SK-N-SH treated with all-trans-retinoic acid at 6 μM for 48 hours (cell line): ENCODE data around the gene SYNGR3.

Experiments
- ATAC-seq: fragments of 200-7000 bp; cut with Tn5 transposase; 3 replicates; pipeline ENCODE4 v1.9.1; 2020; ENCODE audit warnings: mild to moderate bottlenecking, moderate library complexity
- ARNTL ChIP-seq: fragments of 450-650 bp; formaldehyde crosslinking; IDR thresholded peaks from 2 replicates; pipeline ENCODE4 v1.5.0; 2020; ENCODE audit warnings: low read depth, mild to moderate bottlenecking, moderate library complexity, borderline replicate concordance
- BACH2 ChIP-seq: fragments of 250-450 bp; sonication (Bioruptor Pico); IDR thresholded peaks from 2 replicates; pipeline ENCODE4 v1.9.0; 2021; ENCODE audit warnings: mild to moderate bottlenecking, borderline replicate concordance
- CREB5 ChIP-seq: fragments of 250-450 bp; sonication (Bioruptor Pico); IDR thresholded peaks from 2 replicates; pipeline ENCODE4 v1.5.1; 2020; ENCODE audit warnings: low read depth, mild to moderate bottlenecking, moderate library complexity
- CSDC2 ChIP-seq: fragments of 250-450 bp; sonication (Bioruptor Pico); IDR thresholded peaks from 2 replicates; pipeline ENCODE4 v1.5.0; 2020; ENCODE audit warnings: mild to moderate bottlenecking, moderate library complexity
- CSRNP3 ChIP-seq: fragments of 250-450 bp; sonication (Bioruptor Pico); IDR thresholded peaks from 2 replicates; pipeline ENCODE4 v1.5.1; 2021; ENCODE audit warnings: mild to moderate bottlenecking, moderate library complexity
- ESRRG ChIP-seq: fragments of 250-450 bp; sonication (Bioruptor Pico); IDR thresholded peaks from 2 replicates; pipeline ENCODE4 v1.6.1; 2021; ENCODE audit warnings: mild to moderate bottlenecking
- GLIS3 ChIP-seq: fragments of 250-450 bp; sonication (Bioruptor Pico); IDR thresholded peaks from 2 replicates; pipeline ENCODE4 v1.5.0; 2020; ENCODE audit warnings: mild to moderate bottlenecking, moderate library complexity
- ISL1 ChIP-seq: fragments of 250-450 bp; sonication (Bioruptor Pico); IDR thresholded peaks from 2 replicates; pipeline ENCODE4 v2.1.2; 2022; ENCODE audit warnings: mild to moderate bottlenecking, moderate library complexity
- PATZ1 ChIP-seq: fragments of 250-450 bp; sonication (Bioruptor Pico); IDR thresholded peaks from 2 replicates; pipeline ENCODE4 v1.8.0; 2020; ENCODE audit warnings: mild to moderate bottlenecking, moderate library complexity, borderline replicate concordance
- POU6F1 ChIP-seq: fragments of 250-450 bp; sonication (Bioruptor Pico); IDR thresholded peaks from 2 replicates; pipeline ENCODE4 v1.8.0; 2021; ENCODE audit warnings: low read depth, mild to moderate bottlenecking, moderate library complexity, borderline replicate concordance
- PPARA ChIP-seq: fragments of 250-450 bp; sonication (Bioruptor Pico); IDR thresholded peaks from 2 replicates; pipeline ENCODE4 v1.5.0; 2020; ENCODE audit warnings: mild to moderate bottlenecking, borderline replicate concordance
- RARB ChIP-seq: fragments of 250-450 bp; sonication (Bioruptor Pico); IDR thresholded peaks from 2 replicates; pipeline ENCODE4 v1.8.0; 2021; ENCODE audit warnings: mild to moderate bottlenecking, moderate library complexity
- SNAI2 ChIP-seq: fragments of 250-450 bp; sonication (Bioruptor Pico); IDR thresholded peaks from 2 replicates; pipeline ENCODE4 v1.5.0; 2020; ENCODE audit warnings: mild to moderate bottlenecking, moderate library complexity
- TOX ChIP-seq: fragments of 250-450 bp; sonication (Bioruptor Pico); IDR thresholded peaks from 2 replicates; pipeline ENCODE4 v1.8.0; 2021; ENCODE audit warnings: mild to moderate bottlenecking, moderate library complexity, borderline replicate concordance
- TSHZ2 ChIP-seq: fragments of 250-450 bp; sonication (Bioruptor Pico); IDR thresholded peaks from 2 replicates; pipeline ENCODE4 v1.5.0; 2020; ENCODE audit warnings: mild to moderate bottlenecking, moderate library complexity
- ZC3H10 ChIP-seq: fragments of 250-450 bp; sonication (Bioruptor Pico); IDR thresholded peaks from 2 replicates; pipeline ENCODE4 v1.5.1; 2021; ENCODE audit warnings: mild to moderate bottlenecking, moderate library complexity
- ZFP30 ChIP-seq: fragments of 450-650 bp; formaldehyde crosslinking; IDR thresholded peaks from 2 replicates; pipeline ENCODE4 v1.5.0; 2022; ENCODE audit warnings: mild to moderate bottlenecking, moderate library complexity
- ZNF565 ChIP-seq: fragments of 450-650 bp; formaldehyde crosslinking; conservative IDR thresholded peaks from 2 replicates; pipeline ENCODE4 v1.5.0; 2020; ENCODE audit warnings: low read depth, mild to moderate bottlenecking, moderate library complexity
- ZNF70 ChIP-seq: fragments of 450-650 bp; formaldehyde crosslinking; IDR thresholded peaks from 2 replicates; pipeline ENCODE4 v1.5.0; 2020; ENCODE audit warnings: mild to moderate bottlenecking, moderate library complexity
- ZNF8 ChIP-seq: fragments of 450-650 bp; formaldehyde crosslinking; IDR thresholded peaks from 2 replicates; pipeline ENCODE4 v1.5.0; 2020; ENCODE audit warnings: mild to moderate bottlenecking, moderate library complexity

Gene SYNGR3

GRCh38 chr16:1958715-1959268 lies 31.0 kb upstream of the SYNGR3 start:
- ATAC-seq: no peak
- no peak for TF ChIP-seq RARB (CRISPR knock-in tag)

GRCh38 chr16:1959269-1960039 lies 30.3 kb upstream of the SYNGR3 start, which contains the start of gene NDUFB10:
NDUFB10 (plus strand) TSS chr16:1959538; CDS start chr16:1959625, 87 bp downstream.
- ATAC-seq: peak; percentile 82
- TF ChIP-seq ISL1: no peak
- TF ChIP-seq PPARA: no peak
- TF ChIP-seq GLIS3 (CRISPR knock-in tag): no peak
- TF ChIP-seq ARNTL: no peak
- no peak for TF ChIP-seq ESRRG (CRISPR knock-in tag)
- TF ChIP-seq RARB (CRISPR knock-in tag): no peak
- no peak for TF ChIP-seq CREB5 (CRISPR knock-in tag)
- TF ChIP-seq ZFP30 (CRISPR knock-in tag): no peak
- no peak for TF ChIP-seq PATZ1
- no peak for TF ChIP-seq CSRNP3 (CRISPR knock-in tag)
- TF ChIP-seq ZNF70 (CRISPR knock-in tag): no peak
- TF ChIP-seq ZNF565 (CRISPR knock-in tag): no peak
- no peak for TF ChIP-seq TSHZ2 (CRISPR knock-in tag)
- TF ChIP-seq SNAI2: no peak
- TF ChIP-seq BACH2 (CRISPR knock-in tag): no peak
- no peak for TF ChIP-seq ZC3H10 (CRISPR knock-in tag)
- TF ChIP-seq CSDC2 (CRISPR knock-in tag): no peak
- TF ChIP-seq POU6F1 (CRISPR knock-in tag): no peak

GRCh38 chr16:1960665-1961630 lies 28.8 kb upstream of the SYNGR3 start:
- ATAC-seq: peak; percentile 33
- TF ChIP-seq ZNF8 (CRISPR knock-in tag) (no peak), TSHZ2 (CRISPR knock-in tag) (no peak), ZFP30 (CRISPR knock-in tag) (0 out of 2 replicates have a peak, but pooled peaks have one; percentile 22), BACH2 (CRISPR knock-in tag) (no peak), PATZ1 (peak; percentile 52; the same call in 1 of the 2 replicates), GLIS3 (CRISPR knock-in tag) (peak; percentile 13), TOX (no peak), ESRRG (CRISPR knock-in tag) (peak; percentile 83; the same call in 1 of the 2 replicates), SNAI2 (no peak), ZNF70 (CRISPR knock-in tag) (no peak), ARNTL (no peak)
